AG08395 (cell line): ENCODE results near the gene MYO10.
A peak's percentile ranks its signal among the peaks of the same experiment; 100 is the strongest.
"Not testable (repeated sequence)": the region's sequence is repeated elsewhere in the genome, so short reads cannot be mapped to it uniquely, and the experiment has no call there.

Experiments used
- DNase-seq: peaks from one replicate; pipeline ENCODE4 v3.0.0; 2012; ENCODE audit warnings: mixed read lengths, low spot score

MYO10 gene

GRCh38 chr5:16862777-16863176, 73.3 kb downstream of the MYO10 start:
- no peak for DNase-seq

GRCh38 chr5:16859346-16859745, 76.7 kb downstream of the MYO10 start:
- no peak for DNase-seq

GRCh38 chr5:16858151-16858550, 77.9 kb downstream of the MYO10 start:
- no peak for DNase-seq

- DNase-seq = peak; percentile 48
Measured at GRCh38 chr5:16857635-16858034, 78.5 kb downstream of the MYO10 start.

GRCh38 chr5:16856531-16856930, 79.6 kb downstream of the MYO10 start:
- no peak for DNase-seq

- DNase-seq = no peak
Measured at GRCh38 chr5:16855898-16856297, 80.2 kb downstream of the MYO10 start.

GRCh38 chr5:16855485-16855884, 80.6 kb downstream of the MYO10 start:
- peak; percentile 49 for DNase-seq

GRCh38 chr5:16854351-16854750, 81.7 kb downstream of the MYO10 start:
- DNase-seq = no peak

- DNase-seq = no peak
Measured at GRCh38 chr5:16853518-16853917, 82.6 kb downstream of the MYO10 start.

- DNase-seq = no peak
Measured at GRCh38 chr5:16852251-16853005, 83.7 kb downstream of the MYO10 start.

- no peak for DNase-seq
Measured at GRCh38 chr5:16849775-16850174, 86.3 kb downstream of the MYO10 start.

GRCh38 chr5:16849181-16849580, 86.9 kb downstream of the MYO10 start:
- no peak for DNase-seq

GRCh38 chr5:16844952-16845351, 91.1 kb downstream of the MYO10 start:
- no peak for DNase-seq

- peak; percentile 39 for DNase-seq
Measured at GRCh38 chr5:16842896-16843295, 93.2 kb downstream of the MYO10 start.

GRCh38 chr5:16841416-16841815, 94.7 kb downstream of the MYO10 start:
- DNase-seq = no peak

GRCh38 chr5:16837305-16837704, 98.8 kb downstream of the MYO10 start:
- DNase-seq = no peak

GRCh38 chr5:16834029-16834428, 102.1 kb downstream of the MYO10 start:
- DNase-seq = no peak

GRCh38 chr5:16831326-16831725, 104.8 kb downstream of the MYO10 start:
- DNase-seq = not testable (repeated sequence)

- no peak for DNase-seq
Measured at GRCh38 chr5:16827755-16828154, 108.3 kb downstream of the MYO10 start.

GRCh38 chr5:16826379-16827125, 109.5 kb downstream of the MYO10 start:
- DNase-seq = peak; percentile 29

GRCh38 chr5:16819522-16820167, 116.4 kb downstream of the MYO10 start:
- peak; percentile 83 for DNase-seq

GRCh38 chr5:16815432-16815831, 120.7 kb downstream of the MYO10 start:
- DNase-seq = no peak

- no peak for DNase-seq
Measured at GRCh38 chr5:16812911-16813310, 123.2 kb downstream of the MYO10 start.
